Measurements from ENCODE around the gene FLOT1. TPM values are rescaled to one million over a fixed set of nuclear protein-coding genes. Genes with fewer than 3 reads are reported as not detected.
"Not testable (repeated sequence)": the region's sequence is repeated elsewhere in the genome, so short reads cannot be mapped to it uniquely, and the experiment has no call there.

Gene FLOT1
- total RNA-seq, 2 donors from 2014 or later = 121 to 141 TPM

DNA sequence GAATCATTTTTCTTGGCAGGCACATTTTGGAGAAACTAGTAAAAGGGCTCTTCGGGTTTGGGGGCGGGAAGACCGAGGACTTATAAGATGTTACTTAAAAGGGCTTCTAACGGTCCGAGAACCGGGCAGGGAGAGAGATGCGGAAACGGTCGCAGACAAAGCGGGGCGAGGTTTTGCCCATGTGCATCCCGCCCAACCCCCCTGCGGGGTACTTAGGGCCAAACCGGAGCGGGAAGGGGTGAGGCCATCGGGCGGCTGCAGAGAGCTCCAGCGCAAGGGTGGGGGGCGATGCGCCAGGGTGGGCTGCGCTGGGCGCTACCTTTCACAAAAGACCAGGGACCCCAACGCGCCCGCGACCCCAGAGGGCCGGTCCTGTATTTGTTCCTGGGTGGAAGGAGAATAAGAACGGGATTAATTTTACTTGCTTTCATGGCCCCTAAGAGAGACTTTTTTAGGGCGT, 21.7 kb downstream of the FLOT1 start:
- TF ChIP-seq, protein P1, sequence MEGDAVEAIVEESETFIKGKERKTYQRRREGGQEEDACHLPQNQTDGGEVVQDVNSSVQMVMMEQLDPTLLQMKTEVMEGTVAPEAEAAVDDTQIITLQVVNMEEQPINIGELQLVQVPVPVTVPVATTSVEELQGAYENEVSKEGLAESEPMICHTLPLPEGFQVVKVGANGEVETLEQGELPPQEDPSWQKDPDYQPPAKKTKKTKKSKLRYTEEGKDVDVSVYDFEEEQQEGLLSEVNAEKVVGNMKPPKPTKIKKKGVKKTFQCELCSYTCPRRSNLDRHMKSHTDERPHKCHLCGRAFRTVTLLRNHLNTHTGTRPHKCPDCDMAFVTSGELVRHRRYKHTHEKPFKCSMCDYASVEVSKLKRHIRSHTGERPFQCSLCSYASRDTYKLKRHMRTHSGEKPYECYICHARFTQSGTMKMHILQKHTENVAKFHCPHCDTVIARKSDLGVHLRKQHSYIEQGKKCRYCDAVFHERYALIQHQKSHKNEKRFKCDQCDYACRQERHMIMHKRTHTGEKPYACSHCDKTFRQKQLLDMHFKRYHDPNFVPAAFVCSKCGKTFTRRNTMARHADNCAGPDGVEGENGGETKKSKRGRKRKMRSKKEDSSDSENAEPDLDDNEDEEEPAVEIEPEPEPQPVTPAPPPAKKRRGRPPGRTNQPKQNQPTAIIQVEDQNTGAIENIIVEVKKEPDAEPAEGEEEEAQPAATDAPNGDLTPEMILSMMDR (conservative IDR thresholded peaks at IDR 0.05) = no peak
- Histone ChIP-seq H3K27me3 (ENCODE audit: control insufficient read depth, insufficient read depth, low read length, poor library complexity, severe bottlenecking) (no peaks in the 10 kb centered on the region), H3K9ac (ENCODE audit: extremely low read depth, low read length, poor library complexity, severe bottlenecking) (peak overlapping the region; percentile 100), H3K9me3 (ENCODE audit: control insufficient read depth, low read length) (no peaks in the 10 kb centered on the region), H3K4me3 (ENCODE audit: low read length) (peak overlapping the region; percentile 99), H3K27ac (ENCODE audit: low read depth, low read length) (peak overlapping the region; percentile 99), H3K4me1 (ENCODE audit: control insufficient read depth, insufficient read depth, low read length) (no peaks in the 10 kb centered on the region), H3K36me3 (ENCODE audit: control insufficient read depth, insufficient read depth, low read length) (peaks cover 46% of the 10 kb centered on the region)
- peak; percentile 80 for DNase-seq
- Mint-ChIP-seq H3K36me3 (ENCODE audit: low read depth) (peaks cover 49% of the 10 kb centered on the region), H3K27ac (peak overlapping the region; percentile 99), H3K4me3 (peak overlapping the region; percentile 99), H3K4me1 (peaks cover 37% of the 10 kb centered on the region), H3K9me3 (no peaks in the 10 kb centered on the region), H3K27me3 (ENCODE audit: insufficient read depth) (no peaks in the 10 kb centered on the region)
- WGBS, 2 experiments (ENCODE audit: insufficient coverage in 1 of 2, insufficient read length in 1 of 2) = 0% methylated on average over 16 to 29 of the region's 29 CpGs

DNA sequence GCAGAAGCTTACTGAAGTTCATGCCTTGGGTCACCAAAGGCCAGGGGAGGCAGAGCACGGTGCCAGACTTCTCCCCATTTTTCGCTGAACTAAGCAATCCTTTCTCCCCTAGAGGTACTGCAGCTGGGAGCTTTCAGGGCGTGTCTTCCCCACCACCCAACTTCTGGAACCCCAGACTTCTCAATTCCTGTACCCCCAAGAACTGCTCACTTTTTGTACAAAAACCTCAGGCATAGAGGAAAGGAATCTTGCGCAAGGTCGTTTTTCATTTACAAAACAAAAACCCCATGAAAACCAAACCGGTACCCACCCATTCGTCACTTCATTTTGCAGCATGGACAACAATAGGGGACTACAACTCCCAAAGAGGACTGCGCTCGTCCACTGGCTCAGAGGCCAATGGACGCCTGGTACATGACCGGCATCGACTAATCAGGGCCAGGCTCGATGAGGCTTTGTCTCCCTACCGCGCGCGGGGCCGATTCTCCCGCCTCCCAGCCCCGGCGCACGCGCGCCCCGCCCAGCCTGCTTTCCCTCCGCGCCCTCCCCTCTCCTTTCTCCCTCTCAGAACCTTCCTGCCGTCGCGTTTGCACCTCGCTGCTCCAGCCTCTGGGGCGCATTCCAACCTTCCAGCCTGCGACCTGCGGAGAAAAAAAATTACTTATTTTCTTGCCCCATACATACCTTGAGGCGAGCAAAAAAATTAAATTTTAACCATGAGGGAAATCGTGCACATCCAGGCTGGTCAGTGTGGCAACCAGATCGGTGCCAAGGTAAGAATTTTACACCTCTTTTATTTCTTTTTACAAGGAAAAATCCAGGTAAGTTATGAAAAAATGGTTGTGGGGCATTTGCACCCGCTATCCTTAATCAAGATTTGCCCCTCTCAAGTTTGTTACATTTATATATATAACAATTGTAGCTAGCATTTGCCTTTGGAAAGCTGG, 22.4 kb downstream of the FLOT1 start, which contains the start of gene TUBB:
Gene TUBB, plus strand, starts transcription at position 562 of the 947 bp plus-strand sequence. Its CDS starts 155 bp downstream, at position 717.
- no peaks in the 10 kb centered on the region for H3K9me3 ChIP-seq (ENCODE audit: control insufficient read depth, low read length)
- H3K4me1 ChIP-seq (ENCODE audit: control insufficient read depth, insufficient read depth, low read length) = no peaks in the 10 kb centered on the region
- Mint-ChIP-seq H3K4me3 (peak within 1 kb of the TSS; percentile 99), H3K27ac (peak within 1 kb of the TSS; percentile 99), H3K4me1 (peaks cover 38% of the 10 kb centered on the region), H3K9me3 (no peaks in the 10 kb centered on the region), H3K36me3 (ENCODE audit: low read depth) (peaks cover 44% of the 10 kb centered on the region), H3K27me3 (ENCODE audit: insufficient read depth) (no peaks in the 10 kb centered on the region)
- H3K4me3 ChIP-seq (ENCODE audit: low read length) = peak within 1 kb of the TSS; percentile 99
- peaks cover 40% of the 10 kb centered on the region for H3K36me3 ChIP-seq (ENCODE audit: control insufficient read depth, insufficient read depth, low read length)
- peak within 1 kb of the TSS; percentile 99 for H3K27ac ChIP-seq (ENCODE audit: low read depth, low read length)
- WGBS, 2 experiments (ENCODE audit: insufficient coverage in 1 of 2, insufficient read length in 1 of 2) = 0% methylated on average over 25 to 37 of the region's 38 CpGs
- peak within 1 kb of the TSS; percentile 100 for H3K9ac ChIP-seq (ENCODE audit: extremely low read depth, low read length, poor library complexity, severe bottlenecking)
- no peaks in the 10 kb centered on the region for H3K27me3 ChIP-seq (ENCODE audit: control insufficient read depth, insufficient read depth, low read length, poor library complexity, severe bottlenecking)
- peak; percentile 98 for DNase-seq
- TF ChIP-seq, protein P1 (conservative IDR thresholded peaks at IDR 0.05) = peak; percentile 29

DNA sequence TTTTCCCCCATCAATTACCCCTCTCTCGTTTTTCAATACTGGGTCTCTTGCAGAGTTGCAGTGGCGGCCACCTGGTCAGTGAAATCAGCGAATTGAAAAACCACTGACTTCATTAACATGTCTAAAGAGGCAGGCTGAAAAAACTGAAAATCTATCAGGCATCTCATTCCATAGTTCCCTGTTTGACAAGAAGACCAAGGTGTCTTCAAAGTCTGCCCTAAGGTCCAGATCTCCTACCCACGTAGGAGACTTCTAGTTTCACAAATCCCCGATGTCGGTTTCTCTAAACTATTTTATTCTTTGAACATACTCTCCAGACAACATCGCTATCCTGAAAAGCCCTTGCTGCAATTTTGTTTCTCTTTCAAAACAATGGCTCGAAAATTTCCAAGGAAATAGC, 23.1 kb downstream of the FLOT1 start:
- peak overlapping the region; percentile 100 for H3K9ac ChIP-seq (ENCODE audit: extremely low read depth, low read length, poor library complexity, severe bottlenecking)
- peak overlapping the region; percentile 99 for H3K4me3 Mint-ChIP-seq
- peaks cover 40% of the 10 kb centered on the region for H3K36me3 ChIP-seq (ENCODE audit: control insufficient read depth, insufficient read depth, low read length)
- H3K27ac Mint-ChIP-seq = peak overlapping the region; percentile 99
- H3K9me3 Mint-ChIP-seq = no peaks in the 10 kb centered on the region
- DNase-seq = no peak
- H3K4me3 ChIP-seq (ENCODE audit: low read length) = peak overlapping the region; percentile 99
- peaks cover 35% of the 10 kb centered on the region for H3K4me1 Mint-ChIP-seq
- no peaks in the 10 kb centered on the region for H3K9me3 ChIP-seq (ENCODE audit: control insufficient read depth, low read length)
- H3K27me3 ChIP-seq (ENCODE audit: control insufficient read depth, insufficient read depth, low read length, poor library complexity, severe bottlenecking) = no peaks in the 10 kb centered on the region
- WGBS, 2 experiments (ENCODE audit: insufficient coverage in 1 of 2, insufficient read length in 1 of 2) = 8 to 11% methylated on average over 5 to 8 of the region's 8 CpGs
- TF ChIP-seq, protein P1 (conservative IDR thresholded peaks at IDR 0.05) = no peak
- peaks cover 42% of the 10 kb centered on the region for H3K36me3 Mint-ChIP-seq (ENCODE audit: low read depth)
- no peaks in the 10 kb centered on the region for H3K4me1 ChIP-seq (ENCODE audit: control insufficient read depth, insufficient read depth, low read length)
- peak overlapping the region; percentile 85 for H3K27ac ChIP-seq (ENCODE audit: low read depth, low read length)
- H3K27me3 Mint-ChIP-seq (ENCODE audit: insufficient read depth) = no peaks in the 10 kb centered on the region

DNA sequence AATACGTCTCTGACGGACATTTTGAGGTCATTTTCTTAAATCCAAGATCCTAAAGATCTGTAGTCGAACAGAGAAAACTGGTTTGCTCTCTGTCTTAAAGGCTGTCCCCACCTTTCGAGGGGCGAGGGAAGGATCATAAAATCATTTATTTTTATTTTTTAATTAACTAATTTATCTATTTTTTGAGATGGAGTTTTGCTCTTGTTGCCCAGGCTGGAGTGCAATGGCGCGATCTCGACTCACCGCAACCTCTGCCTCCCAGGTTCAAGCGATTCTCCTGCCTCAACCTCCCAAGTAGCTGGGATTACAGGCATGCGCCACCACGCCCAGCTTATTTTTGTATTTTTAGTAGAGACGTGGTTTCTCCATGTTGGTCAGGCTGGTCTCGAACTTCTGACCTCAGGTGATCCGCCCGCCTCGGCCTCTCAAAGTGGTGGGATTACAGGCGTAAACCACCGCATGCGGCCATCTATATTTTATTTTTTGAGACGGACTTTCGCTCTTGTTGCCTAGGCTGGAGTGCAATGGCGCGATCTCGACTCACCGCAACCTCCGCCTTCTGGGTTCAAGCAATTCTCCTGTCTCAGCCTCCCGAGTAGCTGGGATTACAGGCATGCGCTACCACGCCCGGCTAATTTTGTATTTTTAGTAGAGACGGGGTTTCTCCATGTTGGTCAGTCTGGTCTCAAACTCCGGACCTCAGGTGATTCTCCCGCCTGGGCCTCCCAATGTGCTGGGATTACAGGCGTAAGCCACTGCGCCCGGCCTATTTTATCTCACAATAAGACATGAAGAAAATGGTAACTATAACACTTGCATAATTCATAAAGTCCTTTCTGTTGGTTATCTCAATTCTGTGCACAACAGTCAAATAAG, 24.4 kb downstream of the FLOT1 start:
- H3K9me3 Mint-ChIP-seq; H3K9me3 ChIP-seq (ENCODE audit: control insufficient read depth, low read length); H3K4me1 ChIP-seq (ENCODE audit: control insufficient read depth, insufficient read depth, low read length); H3K27me3 ChIP-seq (ENCODE audit: control insufficient read depth, insufficient read depth, low read length, poor library complexity, severe bottlenecking); DNase-seq; H3K27me3 Mint-ChIP-seq (ENCODE audit: insufficient read depth): not testable (repeated sequence)
- H3K4me3 ChIP-seq (ENCODE audit: low read length) = peak overlapping the region; percentile 99
- Mint-ChIP-seq H3K36me3 (ENCODE audit: low read depth) (peaks cover 39% of the 10 kb centered on the region), H3K27ac (peak overlapping the region; percentile 100), H3K4me1 (peaks cover 25% of the 10 kb centered on the region), H3K4me3 (peak overlapping the region; percentile 99)
- peak overlapping the region; percentile 91 for H3K27ac ChIP-seq (ENCODE audit: low read depth, low read length)
- WGBS, 2 experiments (ENCODE audit: insufficient coverage in 1 of 2, insufficient read length in 1 of 2) = 86 to 88% methylated on average over 26 to 35 of the region's 37 CpGs
- H3K9ac ChIP-seq (ENCODE audit: extremely low read depth, low read length, poor library complexity, severe bottlenecking) = peak overlapping the region; percentile 88
- peaks cover 39% of the 10 kb centered on the region for H3K36me3 ChIP-seq (ENCODE audit: control insufficient read depth, insufficient read depth, low read length)
